GM12878 (cell line): Measurements from ENCODE around the gene GPC5. TPM values are rescaled to one million over a fixed set of nuclear protein-coding genes. Genes with fewer than 3 reads are reported as not detected.

Experiments used
- ATAC-seq: fragments of 200-7000 bp; cut with Tn5 transposase; 3 replicates; pipeline ENCODE4 v1.9.1; 2020; ENCODE audit warnings: mild to moderate bottlenecking, moderate library complexity
- BruUV-seq: library from RNA; stranded (reverse); fragments of 400-500 nt; replicated peaks from 2 replicates; lab custom pipeline; 2021; lab: Mats Ljungman, UMichigan
- CTCF ChIA-PET: fragments of 300-600 bp; sonication (Branson Sonifier 250); formaldehyde crosslinking; extraction: SDS; loops from one replicate; lab custom pipeline; 2021; ENCODE audit warnings: inconsistent platforms; lab: Yijun Ruan, JAX
- POLR2A ChIA-PET: fragments of 350-600 bp; formaldehyde crosslinking; extraction: SDS; loops from one replicate; lab custom pipeline; 2021; ENCODE audit warnings: inconsistent platforms; lab: Charles Lee
- RAD21 ChIA-PET: fragments of 300-600 bp; sonication (Branson Sonifier 250); formaldehyde crosslinking; loops from one replicate; lab custom pipeline; 2023; ENCODE audit warnings: antibody characterized with exemption; ENCODE audit not compliant: unreplicated experiment; lab: Charles Lee
- SMC1A ChIA-PET: fragments of 300-600 bp; sonication (Branson Sonifier 250); formaldehyde crosslinking; loops from one replicate; lab custom pipeline; 2023; ENCODE audit not compliant: unreplicated experiment, uncharacterized antibody; lab: Charles Lee
- DNase-seq: peaks from one replicate; pipeline ENCODE4 v3.0.0-alpha.2; 2011; ENCODE audit warnings: low read depth, low spot score
- FAIRE-seq: peaks from 3 replicates; lab custom pipeline; 2011; peaks lifted over from hg19 to GRCh38; lab: Jason Lieb, UNC
- H2AFZ ChIP-seq: 2 replicates; pipeline ENCODE4 v1.6.0; 2011; ENCODE audit warnings: low read depth, low read length, control low read depth; ENCODE audit not compliant: control insufficient read depth
- H3K27ac ChIP-seq: 2 replicates; pipeline ENCODE4 v1.5.1; 2011; ENCODE audit warnings: control low read depth; ENCODE audit not compliant: control insufficient read depth, insufficient read depth
- H3K27me3 ChIP-seq, 2 experiments: replicated peaks in 1 of 2; 2 replicates each; pipeline versions ENCODE4 v1.6.0 to v1.6.1; 2011; ENCODE audit warnings: low read length in 1 of 2; ENCODE audit not compliant: control insufficient read depth in 2 of 2, insufficient read depth in 2 of 2
- H3K36me3 ChIP-seq, 2 experiments: 2 replicates each; pipeline ENCODE4 v1.5.1; 2011; ENCODE audit warnings: low read length in 1 of 2; ENCODE audit not compliant: control insufficient read depth in 2 of 2, insufficient read depth in 2 of 2
- H3K4me1 ChIP-seq: 2 replicates; pipeline ENCODE4 v1.6.1; 2011; ENCODE audit warnings: mild to moderate bottlenecking, low read length, moderate library complexity, mixed read lengths; ENCODE audit not compliant: control insufficient read depth, insufficient read depth
- H3K4me2 ChIP-seq: 2 replicates; pipeline ENCODE4 v1.6.0; 2011; ENCODE audit warnings: control low read depth; ENCODE audit not compliant: control insufficient read depth, insufficient read depth
- H3K4me3 ChIP-seq: fragments of 200-600 bp; sonication (generic); 2 replicates; pipeline ENCODE4 v1.5.1; 2016
- H3K79me2 ChIP-seq: 2 replicates; pipeline ENCODE4 v1.6.0; 2011; ENCODE audit warnings: low read length; ENCODE audit not compliant: control insufficient read depth, insufficient read depth
- H3K9ac ChIP-seq: 2 replicates; pipeline ENCODE4 v1.8.0; 2011; ENCODE audit warnings: low read length, control low read depth, mixed read lengths; ENCODE audit not compliant: control insufficient read depth, insufficient read depth
- H3K9me3 ChIP-seq: replicated peaks from 3 replicates; pipeline ENCODE4 v1.5.1; 2011; ENCODE audit warnings: mild to moderate bottlenecking, low read length; ENCODE audit not compliant: control insufficient read depth, insufficient read depth
- H4K20me1 ChIP-seq: 2 replicates; pipeline ENCODE4 v1.6.0; 2011; ENCODE audit not compliant: control insufficient read depth, insufficient read depth
- BMI1 ChIP-seq: fragments of 450-650 bp; IDR thresholded peaks from 2 replicates; pipeline ENCODE4 v1.6.1; 2016; ENCODE audit warnings: mild to moderate bottlenecking, moderate library complexity, borderline replicate concordance
- CHD2 ChIP-seq: IDR thresholded peaks from 2 replicates; pipeline ENCODE4 v1.6.1; 2011; ENCODE audit warnings: low read depth, low read length, improper control_type of control experiment, borderline replicate concordance
- CREB1 ChIP-seq: IDR thresholded peaks from 2 replicates; pipeline ENCODE4 v1.6.1; 2012; ENCODE audit warnings: low read depth, mild to moderate bottlenecking, inconsistent platforms
- DPF2 ChIP-seq: fragments of 450-650 bp; IDR thresholded peaks from 2 replicates; pipeline ENCODE4 v1.6.1; 2017; ENCODE audit warnings: mild to moderate bottlenecking
- FOXK2 ChIP-seq: fragments of 450-650 bp; IDR thresholded peaks from 2 replicates; pipeline ENCODE4 v1.6.1; 2017; ENCODE audit warnings: mild to moderate bottlenecking, moderate library complexity
- IKZF1 ChIP-seq: fragments of 450-650 bp; conservative IDR thresholded peaks from 2 replicates; pipeline ENCODE4 v1.6.1; 2017; ENCODE audit warnings: antibody characterized with exemption, mild to moderate bottlenecking
- IKZF2 ChIP-seq, 2 experiments: fragments of 450-650 bp; IDR thresholded peaks; 2 replicates each; pipeline ENCODE4 v1.6.1; 2017; ENCODE audit warnings: mild to moderate bottlenecking in 2 of 2, moderate library complexity in 2 of 2
- IRF4 ChIP-seq: IDR thresholded peaks from 2 replicates; pipeline ENCODE4 v1.6.1; 2011; ENCODE audit warnings: low read depth, low read length
- NFXL1 ChIP-seq: fragments of 450-650 bp; IDR thresholded peaks from 2 replicates; pipeline ENCODE4 v1.6.1; 2017; ENCODE audit warnings: antibody characterized with exemption, mild to moderate bottlenecking, borderline replicate concordance
- NFYB ChIP-seq: IDR thresholded peaks from 2 replicates; pipeline ENCODE4 v1.6.1; 2011; ENCODE audit warnings: low read depth, mild to moderate bottlenecking, low read length, improper control_type of control experiment, moderate library complexity; ENCODE audit not compliant: insufficient read depth
- NRF1 ChIP-seq: conservative IDR thresholded peaks from 2 replicates; pipeline ENCODE4 v1.6.1; 2011; ENCODE audit warnings: mild to moderate bottlenecking, low read depth, low read length, improper control_type of control experiment
- PAX5 ChIP-seq: IDR thresholded peaks from 2 replicates; pipeline ENCODE4 v1.6.1; 2011; ENCODE audit warnings: low read depth, low read length, borderline replicate concordance
- POU2F2 ChIP-seq: IDR thresholded peaks from 3 replicates; pipeline ENCODE4 v1.6.1; 2011; ENCODE audit warnings: low read depth, mild to moderate bottlenecking, low read length, borderline replicate concordance
- RBBP5 ChIP-seq: fragments of 200-600 bp; sonication (generic); conservative IDR thresholded peaks from 2 replicates; pipeline ENCODE4 v1.6.1; 2016
- SP1 ChIP-seq: IDR thresholded peaks from one replicate; pipeline ENCODE4 v1.6.1; 2011; ENCODE audit warnings: low read depth, low read length
- WGBS: methylation state at CpG from one replicate; pipeline ENCODE4 v1.1.6; 2016; ENCODE audit warnings: low lambda C conversion rate; ENCODE audit not compliant: insufficient replicate concordance, insufficient coverage; ENCODE audit errors: missing lambda C conversion rate; 5-methylcytosine and 5-hydroxymethylcytosine counted together
- in situ Hi-C: fragments of 300-500 bp; cut with MboI; formaldehyde crosslinking; loops from 9 replicates; pipeline ENCODE4 v1.14.3; 2018; ENCODE audit warnings: mixed read lengths
- intact Hi-C: fragments of 100-400 bp; cut with micrococcal nuclease; formaldehyde crosslinking; loops from one replicate; pipeline ENCODE4 v1.14.2; 2022; ENCODE audit not compliant: unreplicated experiment
- polyA plus RNA-seq, 11 experiments: library from polyadenylated mRNA; depleted of rRNA in 4 of 11; unstranded in 6 of 11; stranded (reverse) in 5 of 11; fragments of >200 nt; fragmentation: Nextera tagmentation in 4 of 11; fragmentation: Illumina TruSeq in 1 of 11; extraction: Ambion mirVana in 4 of 11; extraction: Trizol in 1 of 11; gene quantifications; 1 replicate in 1 of 11; 2 replicates in 10 of 11; pipeline versions ENCODE4 v1.2.1 to v1.2.3, GENCODE V29; 2011 to 2016; ENCODE audit warnings: inconsistent platforms in 2 of 11, missing spikeins in 2 of 11, low read depth in 1 of 11
- total RNA-seq, 4 experiments: library from RNA; depleted of rRNA in 3 of 4; stranded (reverse); fragments of >200 nt in 3 of 4; fragmentation: Illumina TruSeq in 1 of 4; extraction: Trizol in 1 of 4; gene quantifications; 2 replicates each; pipeline versions ENCODE4 v1.2.1 to v1.2.3, GENCODE V29; 2013 to 2021
- TF ChIP-seq, protein P1 (sequence below): IDR thresholded peaks from 2 replicates; pipeline ENCODE4 v1.6.1; 2012; ENCODE audit warnings: low read depth, low read length, improper control_type of control experiment
- TF ChIP-seq, protein P2 (sequence below): IDR thresholded peaks from 2 replicates; pipeline ENCODE4 v1.6.1; 2011; ENCODE audit warnings: borderline replicate concordance, low read depth, mild to moderate bottlenecking, moderate library complexity, mixed read lengths, low read length; ENCODE audit not compliant: insufficient read depth; ENCODE audit errors: extremely low read length

Gene GPC5
- total and polyA plus RNA-seq, 10 of the 15 experiments (the other 5 are each of a cell fraction or from before 2014, with no cell fraction given) = 0.05 to 0.87 (median 0.44) TPM; not detected in 1

DNA sequence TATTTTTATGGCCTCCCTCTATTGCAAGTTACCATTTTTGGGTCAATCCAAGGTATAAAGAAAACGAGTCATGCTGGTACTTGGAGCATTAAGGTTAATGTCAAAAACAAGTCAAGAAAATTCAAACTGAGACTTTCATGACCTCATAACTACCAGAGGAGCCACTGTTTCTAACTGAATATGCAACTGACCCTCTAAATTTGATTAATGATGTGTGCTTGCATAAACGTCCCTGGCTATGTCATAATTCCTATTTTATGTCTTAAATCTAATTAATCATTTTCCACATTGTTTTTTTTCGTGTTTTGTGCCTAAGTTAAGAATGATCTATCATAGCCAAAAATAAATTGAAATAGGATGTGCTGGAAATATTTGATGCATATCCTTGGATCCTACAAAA, 1431.5 kb downstream of the GPC5 start:
- ATAC-seq = no peak
- Histone ChIP-seq H3K4me2 (no peak overlapping the region), H3K4me1 (no peaks in the 10 kb centered on the region), H4K20me1 (no peaks in the 10 kb centered on the region), H3K27ac (no peak overlapping the region), H3K4me3 (no peak overlapping the region), H3K9ac (no peak overlapping the region), H2AFZ (no peak overlapping the region), H3K27me3 (no peaks in the 10 kb centered on the region), H3K79me2 (no peaks in the 10 kb centered on the region), H3K9me3 (no peaks in the 10 kb centered on the region), H3K36me3 (no peaks in the 10 kb centered on the region)
- DNase-seq = no peak
- ChIA-PET POLR2A (no interaction called here), CTCF (no interaction called here), RAD21 (no interaction called here), SMC1A (no interaction called here)
- in situ Hi-C loops = no loop called here
- no TSS peak for BruUV-seq
- intact Hi-C loops = no loop called here
- FAIRE-seq = no peak
- TF ChIP-seq, protein P1, sequence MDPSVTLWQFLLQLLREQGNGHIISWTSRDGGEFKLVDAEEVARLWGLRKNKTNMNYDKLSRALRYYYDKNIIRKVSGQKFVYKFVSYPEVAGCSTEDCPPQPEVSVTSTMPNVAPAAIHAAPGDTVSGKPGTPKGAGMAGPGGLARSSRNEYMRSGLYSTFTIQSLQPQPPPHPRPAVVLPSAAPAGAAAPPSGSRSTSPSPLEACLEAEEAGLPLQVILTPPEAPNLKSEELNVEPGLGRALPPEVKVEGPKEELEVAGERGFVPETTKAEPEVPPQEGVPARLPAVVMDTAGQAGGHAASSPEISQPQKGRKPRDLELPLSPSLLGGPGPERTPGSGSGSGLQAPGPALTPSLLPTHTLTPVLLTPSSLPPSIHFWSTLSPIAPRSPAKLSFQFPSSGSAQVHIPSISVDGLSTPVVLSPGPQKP = no peak
- TF ChIP-seq CHD2 (no peak), DPF2 (no peak), POU2F2 (no peak), BMI1 (no peak), IKZF1 (no peak), FOXK2 (no peak), CREB1 (no peak), IRF4 (no peak), RBBP5 (no peak), NRF1 (no peak), SP1 (no peak), NFYB (no peak), IKZF2 (IDR thresholded peaks at IDR 0.05) (no peak), PAX5 (no peak), NFXL1 (no peak)
- TF ChIP-seq, protein P2, sequence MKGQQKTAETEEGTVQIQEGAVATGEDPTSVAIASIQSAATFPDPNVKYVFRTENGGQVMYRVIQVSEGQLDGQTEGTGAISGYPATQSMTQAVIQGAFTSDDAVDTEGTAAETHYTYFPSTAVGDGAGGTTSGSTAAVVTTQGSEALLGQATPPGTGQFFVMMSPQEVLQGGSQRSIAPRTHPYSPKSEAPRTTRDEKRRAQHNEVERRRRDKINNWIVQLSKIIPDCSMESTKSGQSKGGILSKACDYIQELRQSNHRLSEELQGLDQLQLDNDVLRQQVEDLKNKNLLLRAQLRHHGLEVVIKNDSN = no peak
- 2% methylated on average over 3 of the region's 3 CpGs for WGBS
